Vagina (tissue), 2 donors: ENCODE data around the gene BMPR1A. TPM values are rescaled to one million over a fixed set of nuclear protein-coding genes. Genes with fewer than 3 reads are reported as not detected.

Source experiments
- DNase-seq, 2 donors: peaks; one replicate each; pipeline ENCODE4 v3.0.0-alpha.2; 2017; ENCODE audit errors: extremely low spot score in 2 of 2
- H3K27ac ChIP-seq: fragments of 200-600 bp; sonication (generic); one replicate; pipeline ENCODE4 v1.5.1; 2019
- H3K27me3 ChIP-seq: fragments of 200-600 bp; sonication (generic); one replicate; pipeline ENCODE4 v1.5.1; 2019
- H3K36me3 ChIP-seq, 2 donors: fragments of 200-600 bp; sonication (generic); one replicate each; pipeline ENCODE4 v1.5.1; 2017 to 2019
- H3K4me1 ChIP-seq: fragments of 200-600 bp; sonication (generic); one replicate; pipeline ENCODE4 v1.5.1; 2019
- H3K4me3 ChIP-seq, 2 donors: fragments of 200-600 bp; sonication (generic); 1 replicate in 1 of 2; 2 replicates in 1 of 2; pipeline ENCODE4 v1.5.1; 2016 to 2019
- H3K9me3 ChIP-seq: fragments of 200-600 bp; sonication (generic); one replicate; pipeline ENCODE4 v1.5.1; 2019
- CTCF ChIP-seq, 3 experiments: fragments of 450-650 bp in 2 of 3; fragments of 200-600 bp in 1 of 3; sonication (generic) in 1 of 3; IDR thresholded peaks; one replicate each; pipeline ENCODE4 v1.5.1; 2017 to 2019; ENCODE audit warnings: antibody characterized with exemption in 3 of 3, mild to moderate bottlenecking in 2 of 3, moderate library complexity in 2 of 3
- POLR2A ChIP-seq, 2 donors: fragments of 450-650 bp; IDR thresholded peaks; one replicate each; pipeline ENCODE4 v1.6.1; 2017; ENCODE audit warnings: antibody characterized with exemption in 2 of 2, mild to moderate bottlenecking in 2 of 2, moderate library complexity in 2 of 2
- POLR2AphosphoS5 ChIP-seq, 2 donors: sonication (generic); formaldehyde crosslinking; IDR thresholded peaks; one replicate each; pipeline ENCODE4 v1.9.0; 2017; ENCODE audit warnings: antibody characterized with exemption in 2 of 2, mild to moderate bottlenecking in 2 of 2, low read depth in 1 of 2; ENCODE audit not compliant: insufficient read depth in 1 of 2
- intact Hi-C: fragments of 100-400 bp; cut with DNase I; formaldehyde crosslinking; loops from one replicate; pipeline ENCODE4 v1.15.1; 2023
- total RNA-seq: library from RNA; depleted of rRNA; stranded (reverse); fragments of >200 nt; gene quantifications from one replicate; pipeline ENCODE4 v1.2.3, GENCODE V29; 2016

BMPR1A gene
- total RNA-seq, 1 donor from 2014 or later: 33.1 TPM

- Histone ChIP-seq H3K36me3 (no peaks in the 10 kb centered on the region), H3K4me3 (no peak overlapping the region), H3K27ac (no peak overlapping the region), H3K4me1 (peaks cover 3% of the 10 kb centered on the region), H3K27me3 (no peaks in the 10 kb centered on the region), H3K9me3 (no peaks in the 10 kb centered on the region)
- intact Hi-C loops: no loop called here
- DNase-seq: no peak
- TF ChIP-seq CTCF (IDR thresholded peaks at IDR 0.05): no peak
- TF ChIP-seq POLR2A (IDR thresholded peaks at IDR 0.05): no peak
- TF ChIP-seq POLR2AphosphoS5 (IDR thresholded peaks at IDR 0.05; ENCODE audit: insufficient read depth in 1 of 2, low read depth in 1 of 2): no peak
Measured at GRCh38 chr10:86870679-86871078, 114.3 kb downstream of the BMPR1A start.

GRCh38 chr10:86871563-86872183 is 115.3 kb downstream of the BMPR1A start:
- Histone ChIP-seq H3K27ac (no peak overlapping the region), H3K4me3 (no peak overlapping the region), H3K9me3 (no peaks in the 10 kb centered on the region), H3K27me3 (no peaks in the 10 kb centered on the region), H3K4me1 (no peaks in the 10 kb centered on the region), H3K36me3 (peaks cover 0 to 8% of the 10 kb centered on the region in 2 donors)
- no peak for DNase-seq
- intact Hi-C loops: no loop called here
- no peak for TF ChIP-seq POLR2A (IDR thresholded peaks at IDR 0.05)
- TF ChIP-seq CTCF (IDR thresholded peaks at IDR 0.05): no peak
- TF ChIP-seq POLR2AphosphoS5 (IDR thresholded peaks at IDR 0.05; ENCODE audit: insufficient read depth in 1 of 2, low read depth in 1 of 2): no peak

GRCh38 chr10:86872757-86873156 is 116.3 kb downstream of the BMPR1A start:
- intact Hi-C loops: no loop called here

GRCh38 chr10:86876748-86877147 is 120.3 kb downstream of the BMPR1A start:
- no peak for DNase-seq
- H3K27ac ChIP-seq: no peak overlapping the region
- H3K4me1 ChIP-seq: no peaks in the 10 kb centered on the region
- no peak overlapping the region for H3K4me3 ChIP-seq
- TF ChIP-seq POLR2AphosphoS5 (IDR thresholded peaks at IDR 0.05; ENCODE audit: insufficient read depth in 1 of 2, low read depth in 1 of 2) (no peak), CTCF (IDR thresholded peaks at IDR 0.05) (no peak), POLR2A (IDR thresholded peaks at IDR 0.05) (no peak)
- H3K27me3 ChIP-seq: no peaks in the 10 kb centered on the region
- intact Hi-C loops: no loop called here
- H3K36me3 ChIP-seq: peaks cover 0 to 13% of the 10 kb centered on the region in 2 donors
- H3K9me3 ChIP-seq: no peaks in the 10 kb centered on the region

More at GRCh38 chr10:86872757-86873156, 116.3 kb downstream of the BMPR1A start:
- TF ChIP-seq CTCF (IDR thresholded peaks at IDR 0.05) (no peak), POLR2A (IDR thresholded peaks at IDR 0.05) (no peak), POLR2AphosphoS5 (IDR thresholded peaks at IDR 0.05; ENCODE audit: insufficient read depth in 1 of 2, low read depth in 1 of 2) (no peak)
- Histone ChIP-seq H3K27ac (no peak overlapping the region), H3K4me1 (no peaks in the 10 kb centered on the region), H3K27me3 (no peaks in the 10 kb centered on the region), H3K36me3 (peaks cover 0 to 13% of the 10 kb centered on the region in 2 donors), H3K4me3 (no peak overlapping the region), H3K9me3 (no peaks in the 10 kb centered on the region)
- DNase-seq: no peak

GRCh38 chr10:86878983-86879713 is 122.7 kb downstream of the BMPR1A start:
- TF ChIP-seq CTCF (IDR thresholded peaks at IDR 0.05) (no peak), POLR2AphosphoS5 (IDR thresholded peaks at IDR 0.05; ENCODE audit: insufficient read depth in 1 of 2, low read depth in 1 of 2) (no peak), POLR2A (IDR thresholded peaks at IDR 0.05) (no peak)
- H3K27ac ChIP-seq: no peak overlapping the region
- no peaks in the 10 kb centered on the region for H3K27me3 ChIP-seq
- intact Hi-C loops: no loop called here
- H3K4me1 ChIP-seq: no peaks in the 10 kb centered on the region
- peaks cover 0 to 13% of the 10 kb centered on the region in 2 donors for H3K36me3 ChIP-seq
- H3K4me3 ChIP-seq: no peak overlapping the region
- H3K9me3 ChIP-seq: no peaks in the 10 kb centered on the region
- DNase-seq: no peak
